ENCODE measurements around the gene VAV3.

GRCh38 chr1:107843989-107844388, 121.0 kb downstream of the VAV3 start:
- TF ChIP-seq CTCF (IDR thresholded peaks at IDR 0.05; ENCODE audit: insufficient read depth, low read length) (no peak), REST (IDR thresholded peaks at IDR 0.05; ENCODE audit: insufficient replicate concordance, low read depth) (no peak), SPI1 (IDR thresholded peaks at IDR 0.05; ENCODE audit: borderline replicate concordance, low read depth) (no peak), POLR2AphosphoS5 (IDR thresholded peaks at IDR 0.05; ENCODE audit: low read depth) (no peak)
